GM12892 (cell line): ENCODE results near the gene IL6R.

ENCODE experiments used
- POLR2A ChIP-seq: IDR thresholded peaks from 2 replicates; pipeline ENCODE4 v1.6.1; 2011; ENCODE audit warnings: low read depth, low read length, control low read depth
- POLR2AphosphoS5 ChIP-seq: IDR thresholded peaks from 2 replicates; pipeline ENCODE4 v1.6.1; 2011; ENCODE audit warnings: low read depth, low read length, control low read depth

DNA sequence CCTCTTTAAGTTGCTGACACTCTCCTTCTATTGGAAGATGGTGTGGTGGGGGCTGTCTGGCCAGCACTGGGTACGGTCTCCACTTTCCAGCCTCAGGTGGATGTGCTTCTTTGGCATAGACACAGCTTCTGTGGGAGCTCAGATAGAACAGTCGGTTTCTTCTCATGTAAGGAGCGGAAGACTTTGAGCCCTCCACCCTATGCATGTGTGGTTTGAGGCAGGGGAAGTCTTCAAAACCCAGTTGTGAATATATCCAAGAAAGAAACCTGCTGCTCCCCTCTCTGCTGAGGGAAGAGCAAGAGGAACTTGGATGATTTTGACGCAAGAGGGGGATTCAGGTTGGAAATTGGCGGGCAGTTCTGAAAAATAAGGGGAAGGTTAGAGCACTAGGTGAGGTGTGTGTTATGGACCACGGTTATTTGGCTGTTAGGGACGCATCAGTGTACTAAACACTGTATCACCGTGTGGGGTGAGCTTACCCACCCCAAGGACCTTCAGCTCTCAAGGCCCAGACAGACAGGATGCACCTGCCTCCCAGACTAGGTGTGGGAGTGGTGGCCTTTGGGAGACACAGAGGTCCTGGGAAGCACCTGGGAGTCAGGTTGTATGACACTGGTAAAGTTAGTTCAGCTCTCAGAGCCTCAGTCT, 36.2 kb downstream of the IL6R start:
- no peak for TF ChIP-seq POLR2A
- TF ChIP-seq POLR2AphosphoS5: no peak
